Kidney epithelial cell (primary cell): ENCODE results near the gene DHRS13. TPM values are rescaled to one million over a fixed set of nuclear protein-coding genes. Genes with fewer than 3 reads are reported as not detected.
"Not testable (repeated sequence)": the region's sequence is repeated elsewhere in the genome, so short reads cannot be mapped to it uniquely, and the experiment has no call there.

Experiments used
- DNase-seq: peaks from one replicate; pipeline ENCODE4 v3.0.0-alpha.2; 2010; ENCODE audit warnings: low read depth
- H3K27me3 ChIP-seq: 2 replicates; pipeline ENCODE4 v1.6.0; 2011; ENCODE audit warnings: low read length; ENCODE audit not compliant: control insufficient read depth, insufficient read depth
- H3K36me3 ChIP-seq: 2 replicates; pipeline ENCODE4 v1.5.1; 2011; ENCODE audit warnings: low read length; ENCODE audit not compliant: control insufficient read depth, insufficient read depth
- H3K4me3 ChIP-seq: 2 replicates; pipeline ENCODE4 v1.5.1; 2011; ENCODE audit warnings: low read depth, mild to moderate bottlenecking, control low read depth, low read length
- total RNA-seq: library from RNA; depleted of rRNA; stranded (reverse); fragments of >200 nt; gene quantifications from 2 replicates; pipeline ENCODE4 v1.2.3, GENCODE V29; 2015
- TF ChIP-seq, protein P1 (sequence below): IDR thresholded peaks from 2 replicates; pipeline ENCODE4 v1.5.1; 2011; ENCODE audit warnings: mild to moderate bottlenecking, moderate library complexity, low read length, control low read depth, inconsistent platforms; ENCODE audit not compliant: insufficient read depth, poor library complexity, severe bottlenecking

DHRS13 gene
- total RNA-seq, 1 donor from 2014 or later = 12.7 TPM

DNA sequence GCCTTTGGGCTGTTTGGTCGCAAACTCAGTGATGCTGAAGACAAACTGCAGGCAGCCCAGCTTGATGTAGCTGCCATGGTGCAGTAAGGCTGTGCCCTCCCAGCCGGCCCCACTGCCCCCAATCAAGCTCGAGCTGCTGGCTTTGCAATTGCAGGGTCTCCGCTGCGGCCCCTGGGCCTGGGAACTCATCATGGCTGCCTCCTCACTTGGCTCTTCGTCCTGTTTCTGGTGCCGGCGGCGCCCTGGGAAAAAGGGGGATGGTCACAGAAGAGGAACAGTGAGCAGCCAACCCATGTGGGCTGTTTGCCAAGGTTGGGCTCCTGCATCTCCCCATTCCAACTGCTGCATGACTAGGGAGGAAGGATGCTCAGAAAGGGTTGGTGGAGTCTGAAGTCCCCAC lies 3.4 kb upstream of the DHRS13 start:
- no peak overlapping the region for H3K4me3 ChIP-seq
- H3K36me3 ChIP-seq = peaks cover 2% of the 10 kb centered on the region

DNA sequence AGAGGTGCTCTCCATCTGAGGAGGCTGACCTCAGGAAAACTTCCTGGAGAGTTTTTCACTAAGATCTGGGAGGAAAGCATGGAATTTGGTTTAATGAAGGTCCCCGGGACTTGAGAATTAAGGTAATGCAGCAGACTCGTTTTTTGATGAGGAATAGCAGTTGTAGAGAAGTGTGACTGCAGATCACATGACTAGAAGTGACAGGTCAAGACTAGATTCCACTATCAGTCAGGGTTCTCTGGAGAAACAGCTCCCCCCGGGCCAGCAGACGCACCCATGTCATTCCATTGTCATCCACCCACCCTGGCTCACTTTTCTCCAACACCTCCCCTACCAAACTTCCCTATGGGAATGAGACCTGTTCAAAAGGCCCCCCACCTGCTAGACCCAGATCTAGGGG lies 1.9 kb upstream of the DHRS13 start:
- Histone ChIP-seq H3K4me3 (no peak overlapping the region), H3K27me3 (no peaks in the 10 kb centered on the region), H3K36me3 (peaks cover 1% of the 10 kb centered on the region)
- no peak for DNase-seq
- TF ChIP-seq, protein P1, sequence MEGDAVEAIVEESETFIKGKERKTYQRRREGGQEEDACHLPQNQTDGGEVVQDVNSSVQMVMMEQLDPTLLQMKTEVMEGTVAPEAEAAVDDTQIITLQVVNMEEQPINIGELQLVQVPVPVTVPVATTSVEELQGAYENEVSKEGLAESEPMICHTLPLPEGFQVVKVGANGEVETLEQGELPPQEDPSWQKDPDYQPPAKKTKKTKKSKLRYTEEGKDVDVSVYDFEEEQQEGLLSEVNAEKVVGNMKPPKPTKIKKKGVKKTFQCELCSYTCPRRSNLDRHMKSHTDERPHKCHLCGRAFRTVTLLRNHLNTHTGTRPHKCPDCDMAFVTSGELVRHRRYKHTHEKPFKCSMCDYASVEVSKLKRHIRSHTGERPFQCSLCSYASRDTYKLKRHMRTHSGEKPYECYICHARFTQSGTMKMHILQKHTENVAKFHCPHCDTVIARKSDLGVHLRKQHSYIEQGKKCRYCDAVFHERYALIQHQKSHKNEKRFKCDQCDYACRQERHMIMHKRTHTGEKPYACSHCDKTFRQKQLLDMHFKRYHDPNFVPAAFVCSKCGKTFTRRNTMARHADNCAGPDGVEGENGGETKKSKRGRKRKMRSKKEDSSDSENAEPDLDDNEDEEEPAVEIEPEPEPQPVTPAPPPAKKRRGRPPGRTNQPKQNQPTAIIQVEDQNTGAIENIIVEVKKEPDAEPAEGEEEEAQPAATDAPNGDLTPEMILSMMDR = no peak

More for the DNA sequence above, 3.4 kb upstream of the DHRS13 start:
- H3K27me3 ChIP-seq = no peaks in the 10 kb centered on the region
- TF ChIP-seq, protein P1 = no peak
- no peak for DNase-seq

DNA sequence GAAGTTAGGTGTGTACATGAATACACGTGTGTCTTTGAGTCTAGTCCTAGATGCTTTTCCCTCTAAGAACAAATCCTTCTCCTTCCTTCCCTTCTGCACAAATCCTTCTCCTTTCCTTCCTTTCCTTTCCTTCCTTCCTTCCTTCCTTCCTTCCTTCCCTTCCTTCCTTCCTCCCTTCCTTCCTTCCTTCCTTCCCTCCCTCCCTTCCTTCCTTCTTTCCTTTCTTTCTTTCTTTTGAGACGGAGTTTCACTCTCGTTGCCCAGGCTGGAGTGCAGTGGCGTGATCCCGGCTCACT lies 615 bp upstream of the DHRS13 start:
- H3K36me3 ChIP-seq, H3K27me3 ChIP-seq, DNase-seq, H3K4me3 ChIP-seq: not testable (repeated sequence)

DNA sequence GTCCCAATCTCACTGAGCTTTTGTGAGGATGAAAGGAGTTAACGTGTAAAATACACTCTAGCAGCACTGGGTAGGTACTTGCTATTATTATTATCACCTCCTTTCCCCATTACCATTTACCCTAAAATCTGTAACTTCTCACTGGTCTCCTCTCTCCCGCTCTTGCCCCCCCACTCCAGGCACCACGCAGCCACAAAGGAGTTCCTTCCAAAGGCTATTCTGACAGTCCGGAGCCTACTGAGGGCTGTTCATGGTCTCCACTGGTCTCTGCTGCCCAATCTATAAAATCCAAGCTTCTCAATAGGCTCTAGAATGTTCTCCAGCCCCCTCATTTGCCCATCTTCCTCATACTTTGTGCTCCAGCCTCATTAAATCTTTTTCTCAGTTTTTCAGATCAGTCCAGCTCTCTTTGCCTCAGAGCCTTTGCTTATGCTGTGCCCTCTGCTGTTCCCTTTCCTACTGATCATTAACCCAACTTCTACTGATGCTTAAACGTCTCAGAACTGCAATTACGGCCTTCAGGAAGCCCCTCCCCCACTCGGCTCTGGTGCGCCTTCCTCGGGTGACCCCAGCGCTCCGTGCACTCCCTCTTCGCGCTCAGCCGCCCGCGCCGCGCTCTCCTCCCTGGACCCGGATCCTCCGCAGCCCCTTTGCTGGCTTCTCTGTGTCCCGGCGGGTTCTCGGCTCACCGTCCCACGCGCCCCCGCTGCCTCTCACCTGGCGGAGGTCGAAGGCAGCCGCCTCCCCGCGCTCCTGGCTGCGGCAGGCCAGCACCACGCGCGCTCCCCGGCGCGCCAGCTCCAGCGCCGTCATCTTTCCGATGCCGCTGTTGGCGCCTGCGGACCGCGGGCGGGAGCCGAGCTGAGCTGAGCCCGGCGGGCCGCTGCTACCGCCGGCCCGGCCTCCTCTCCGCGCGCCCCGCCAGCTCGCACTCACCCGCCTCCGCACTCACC lies 737 bp downstream of the DHRS13 start:
- Histone ChIP-seq H3K27me3 (no peaks in the 10 kb centered on the region), H3K36me3 (peaks cover 1% of the 10 kb centered on the region), H3K4me3 (peak overlapping the region; percentile 64)
- no peak for DNase-seq
- TF ChIP-seq, protein P1 = no peak

DNA sequence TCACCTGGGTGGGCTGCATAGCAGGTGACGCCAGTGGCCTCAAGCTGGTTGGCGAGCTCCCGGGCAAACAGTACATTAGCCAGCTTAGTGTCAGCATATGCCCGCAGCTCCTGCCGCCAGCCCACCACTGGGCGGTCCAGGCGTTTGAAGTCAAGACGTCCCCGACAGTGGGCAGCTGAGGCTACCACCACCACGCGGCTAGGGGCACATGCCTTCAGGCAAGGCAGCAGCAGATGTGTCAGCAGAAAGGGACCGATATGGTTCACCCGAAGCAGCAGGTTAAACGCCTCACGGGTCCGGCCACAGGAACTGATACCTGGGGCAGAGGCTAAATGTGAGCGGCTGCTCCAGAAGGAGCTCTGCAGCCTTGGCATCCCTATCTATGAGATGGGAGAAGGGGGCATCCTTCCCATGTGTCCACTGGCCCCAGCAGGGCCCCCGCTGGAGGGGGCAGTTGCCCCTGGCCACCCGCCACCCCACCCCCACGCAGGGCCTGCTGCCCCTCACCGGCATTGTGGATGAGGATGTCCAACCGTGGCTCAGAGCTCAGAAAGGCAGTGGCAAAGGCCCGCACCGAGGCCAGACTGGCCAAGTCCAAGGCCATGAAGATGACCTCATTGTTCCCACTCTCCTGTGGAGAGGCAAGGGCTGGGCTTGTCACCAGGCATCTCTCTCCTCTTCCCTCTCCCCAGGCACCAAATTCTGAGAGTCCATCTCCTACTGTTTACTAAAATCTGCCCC lies 1.7 kb downstream of the DHRS13 start:
- TF ChIP-seq, protein P1 = no peak
- peaks cover 1% of the 10 kb centered on the region for H3K36me3 ChIP-seq
- H3K27me3 ChIP-seq = no peaks in the 10 kb centered on the region
- no peak for DNase-seq
- H3K4me3 ChIP-seq = no peak overlapping the region

DNA sequence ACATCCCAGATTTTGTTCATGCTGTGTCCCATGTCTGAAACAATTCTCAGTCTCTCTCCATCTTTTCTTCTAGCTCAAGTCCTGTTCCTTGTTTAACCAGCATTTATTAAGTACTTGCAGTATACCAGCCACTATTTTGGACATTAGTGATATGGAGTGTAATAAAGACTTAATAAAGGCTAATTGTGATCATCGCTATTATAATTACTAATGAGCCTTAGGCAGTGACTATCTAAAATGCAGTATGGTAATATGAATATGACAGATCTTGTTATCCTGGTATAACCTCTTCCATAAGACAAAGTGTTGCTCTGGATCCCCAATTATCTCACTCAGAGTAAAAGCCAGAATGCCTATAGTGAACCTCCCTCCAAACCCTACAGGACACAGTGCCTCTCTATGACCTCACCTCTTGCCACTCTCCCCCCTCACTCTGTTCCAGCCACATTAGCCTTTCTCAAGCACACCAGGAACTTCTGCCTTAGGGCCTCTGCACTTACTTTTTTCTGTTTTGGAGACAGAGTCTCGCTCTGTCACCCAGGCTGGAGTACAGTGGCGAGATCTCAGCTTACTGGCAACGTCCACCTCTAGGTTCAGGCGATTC lies 3.6 kb downstream of the DHRS13 start:
- TF ChIP-seq, protein P1 = no peak
- DNase-seq = no peak

More for the DNA sequence above, 3.6 kb downstream of the DHRS13 start:
- Histone ChIP-seq H3K36me3 (no peaks in the 10 kb centered on the region), H3K4me3 (no peak overlapping the region), H3K27me3 (no peaks in the 10 kb centered on the region)
